GM21717 (cell line): ENCODE data around the gene RAD54L2.
"Not testable (repeated sequence)": the region's sequence is repeated elsewhere in the genome, so short reads cannot be mapped to it uniquely, and the experiment has no call there.

Experiments
- ATAC-seq: cut with Tn5 transposase; IDR thresholded peaks from one replicate; pipeline ENCODE4 v1.9.1; 2021; ENCODE audit warnings: mild to moderate bottlenecking, moderate library complexity; ENCODE audit not compliant: unreplicated experiment

The RAD54L2 gene

DNA sequence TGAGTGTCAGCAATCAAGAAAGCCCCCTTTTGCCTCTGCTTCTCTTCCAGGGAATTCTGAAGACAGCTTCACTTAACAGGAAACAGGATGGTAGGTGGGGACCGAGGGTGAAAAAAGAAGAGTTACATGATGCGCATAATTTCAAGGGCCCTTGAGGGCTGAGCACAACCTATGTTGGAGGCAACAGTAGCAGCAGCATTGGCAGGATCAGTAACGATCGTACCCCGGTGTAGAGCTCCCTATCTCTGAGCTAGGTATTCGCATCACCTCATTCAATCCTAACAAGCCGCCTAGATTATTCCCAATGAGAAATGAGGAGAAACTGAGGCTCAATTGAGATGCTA, 432 bp upstream of the RAD54L2 start:
- no peak for ATAC-seq

DNA sequence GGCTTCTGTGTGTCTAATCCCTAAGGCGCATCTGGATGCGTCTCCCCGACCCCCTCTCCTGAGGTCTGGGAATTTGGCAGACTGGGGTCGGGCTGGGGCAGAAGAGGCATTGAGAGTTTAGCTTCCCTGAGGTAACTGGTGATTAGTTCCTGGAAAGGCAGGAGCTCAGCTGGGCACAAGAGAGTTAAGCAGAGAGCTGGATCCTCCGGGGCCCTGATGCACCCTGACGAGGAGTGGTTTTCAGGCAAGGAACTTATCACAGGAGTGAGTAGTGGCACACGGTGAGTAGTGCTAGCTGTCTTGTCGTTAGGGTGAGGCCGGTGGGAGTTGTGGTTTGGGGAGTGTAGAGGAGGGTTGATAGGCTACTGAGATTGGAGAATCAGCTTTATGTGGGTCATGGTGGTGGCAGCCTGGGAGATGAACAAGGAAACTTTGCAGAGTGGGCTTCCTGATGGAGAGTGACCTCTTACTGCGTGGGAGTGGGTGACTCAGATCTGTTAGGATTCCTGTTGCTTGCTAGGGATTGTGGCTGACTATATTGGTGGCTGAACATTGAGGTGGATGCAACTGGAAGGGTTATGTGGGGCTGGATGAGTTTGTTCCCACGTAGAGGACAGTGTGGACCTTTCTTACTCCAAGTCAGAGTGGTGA, 897 bp downstream of the RAD54L2 start:
- ATAC-seq, result peak; percentile 12

DNA sequence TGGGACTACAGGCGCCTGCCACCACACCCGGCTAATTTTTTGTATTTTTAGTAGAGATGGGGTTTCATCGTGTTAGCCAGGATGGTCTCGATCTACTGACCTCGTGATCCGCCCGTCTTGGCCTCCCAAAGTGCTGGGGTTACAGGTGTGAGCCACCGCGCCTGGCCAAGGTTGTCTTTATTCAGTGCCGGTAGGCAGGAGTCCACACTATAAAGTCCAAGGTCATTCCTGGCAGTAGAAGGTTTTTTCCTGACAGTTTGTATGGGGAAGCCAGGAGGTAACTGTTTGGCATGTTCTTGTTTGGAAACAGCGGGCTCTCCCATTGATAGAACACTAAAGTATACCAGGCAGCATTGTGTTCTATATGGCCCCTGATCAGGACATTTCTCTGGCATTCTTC, 4.1 kb downstream of the RAD54L2 start:
- ATAC-seq, result not testable (repeated sequence)

DNA sequence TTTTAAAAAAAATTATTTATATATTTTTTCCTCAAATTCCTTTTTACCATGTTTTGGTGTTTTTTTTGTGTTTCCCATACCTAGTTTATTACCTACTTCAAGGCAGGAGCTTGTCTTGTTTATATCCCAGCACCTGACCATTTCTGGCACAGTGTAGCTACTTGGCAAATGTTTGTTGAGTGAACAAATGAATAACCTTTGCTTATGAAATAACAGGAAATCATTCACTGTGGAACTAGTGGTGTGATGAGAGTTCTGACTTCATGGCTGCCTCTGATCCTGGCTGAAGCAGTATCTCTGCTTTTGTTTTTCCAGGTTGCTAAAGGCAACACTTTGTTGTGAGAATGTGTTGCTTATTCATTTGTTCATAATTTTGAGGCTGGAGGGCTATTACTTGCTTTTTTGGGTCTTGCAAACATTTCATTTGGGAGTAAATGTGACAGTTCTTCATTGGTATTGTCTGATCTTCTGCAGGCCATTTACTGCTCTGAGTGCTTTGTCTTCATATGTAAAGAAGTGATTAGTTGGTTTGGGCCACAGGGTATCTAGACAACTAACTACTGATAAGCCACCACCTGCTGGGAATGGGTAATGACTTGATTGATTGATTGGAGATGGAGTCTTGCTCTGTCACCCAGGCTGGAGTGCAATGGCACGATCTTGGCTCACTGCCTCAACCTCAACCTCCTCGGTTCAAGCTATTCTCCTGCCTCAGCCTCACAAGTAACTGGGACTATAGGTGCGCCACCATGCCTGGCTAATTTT, 5.7 kb downstream of the RAD54L2 start:
- ATAC-seq, result no peak

DNA sequence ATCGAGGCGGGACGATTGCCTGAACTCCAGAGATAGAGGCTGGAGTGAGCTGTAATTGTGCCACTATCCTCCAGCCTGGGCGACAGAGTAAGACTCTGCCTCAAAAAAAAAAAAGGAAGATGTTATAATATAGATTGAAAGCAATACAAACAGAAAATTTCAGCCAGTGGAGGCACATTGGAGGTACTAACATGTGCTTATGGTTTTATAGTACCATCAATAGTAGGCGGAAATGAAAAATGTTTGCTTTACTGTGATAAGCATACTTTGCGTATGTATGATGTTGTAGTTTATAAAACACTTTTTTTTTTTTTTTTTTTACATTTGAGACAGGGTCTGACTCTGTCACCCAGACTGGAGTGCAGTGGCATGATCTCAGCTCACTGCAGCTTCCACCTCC, 8.8 kb downstream of the RAD54L2 start:
- no peak for ATAC-seq

DNA sequence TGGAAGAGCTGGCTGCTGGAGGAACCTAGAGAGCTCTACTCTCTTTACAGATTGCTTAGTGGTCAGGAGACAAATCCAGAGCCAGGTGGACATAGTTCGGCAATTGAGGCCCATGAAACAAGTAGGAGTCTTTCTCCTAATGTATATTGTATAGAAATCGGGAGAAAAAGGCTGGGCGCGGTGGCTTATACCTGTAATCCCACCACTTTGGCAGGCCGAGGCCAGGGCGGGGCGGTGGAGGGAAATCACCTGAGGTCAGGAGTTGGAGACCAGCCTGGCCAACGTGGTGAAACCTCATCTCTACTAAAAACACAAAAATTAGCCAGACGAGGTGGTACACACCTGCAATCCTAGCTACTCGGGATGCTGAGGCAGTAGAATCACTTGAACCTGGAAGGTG, 10.8 kb downstream of the RAD54L2 start:
- no peak for ATAC-seq

DNA sequence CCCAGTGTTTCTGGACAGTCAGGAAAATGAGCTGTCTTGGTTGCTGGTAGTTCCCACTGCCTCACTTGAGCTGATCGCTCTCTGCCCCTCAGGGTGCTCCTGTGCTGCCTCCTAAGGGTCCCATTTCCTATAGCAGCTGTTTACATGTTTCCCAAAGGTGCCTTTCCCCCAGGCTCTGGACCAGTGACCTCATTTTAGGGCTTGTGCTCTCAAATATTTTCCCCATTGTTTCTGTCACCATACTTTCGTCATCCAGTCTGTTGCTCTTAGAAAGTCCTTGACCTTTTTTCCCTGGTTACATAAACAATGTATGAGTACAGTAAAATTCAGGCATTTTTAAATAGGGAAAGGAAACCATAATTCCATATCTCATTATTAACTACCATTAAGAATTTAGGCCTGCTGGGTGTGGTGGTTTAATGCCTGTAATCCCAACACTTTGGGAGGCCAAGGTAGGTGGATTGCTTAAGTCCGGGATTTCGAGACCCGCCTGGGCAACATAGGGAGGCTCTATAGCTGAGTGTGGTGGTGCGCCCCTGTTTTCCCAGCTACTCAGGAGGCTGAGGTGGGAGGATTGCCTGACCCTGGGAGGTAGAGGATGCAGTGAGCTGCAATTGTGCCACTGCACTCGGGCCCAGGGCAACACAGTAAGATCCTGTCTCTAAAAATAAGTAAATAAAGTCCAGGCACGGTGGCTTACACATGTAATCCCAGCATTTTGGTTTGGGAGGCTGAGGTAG, 11.7 kb downstream of the RAD54L2 start:
- ATAC-seq, result no peak

DNA sequence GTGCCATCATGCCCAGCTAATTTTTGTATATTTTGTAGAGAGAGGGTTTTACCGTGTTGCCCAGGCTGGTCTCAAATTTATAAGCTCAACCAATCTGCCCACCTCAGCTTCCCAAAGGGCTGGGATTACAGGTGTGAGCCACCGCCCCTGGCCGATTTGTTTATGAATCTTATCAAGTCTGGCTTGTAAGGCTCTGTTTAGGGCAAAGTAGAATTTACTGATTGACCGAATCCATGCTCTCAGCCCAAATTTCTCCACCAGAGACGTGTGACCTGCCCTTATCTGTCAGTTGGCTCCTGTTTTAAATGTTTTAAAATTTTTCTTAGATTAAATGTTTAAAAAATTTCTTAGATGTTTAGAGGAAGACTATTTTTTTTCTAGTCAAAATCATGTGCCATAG, 19.5 kb downstream of the RAD54L2 start:
- no peak for ATAC-seq

DNA sequence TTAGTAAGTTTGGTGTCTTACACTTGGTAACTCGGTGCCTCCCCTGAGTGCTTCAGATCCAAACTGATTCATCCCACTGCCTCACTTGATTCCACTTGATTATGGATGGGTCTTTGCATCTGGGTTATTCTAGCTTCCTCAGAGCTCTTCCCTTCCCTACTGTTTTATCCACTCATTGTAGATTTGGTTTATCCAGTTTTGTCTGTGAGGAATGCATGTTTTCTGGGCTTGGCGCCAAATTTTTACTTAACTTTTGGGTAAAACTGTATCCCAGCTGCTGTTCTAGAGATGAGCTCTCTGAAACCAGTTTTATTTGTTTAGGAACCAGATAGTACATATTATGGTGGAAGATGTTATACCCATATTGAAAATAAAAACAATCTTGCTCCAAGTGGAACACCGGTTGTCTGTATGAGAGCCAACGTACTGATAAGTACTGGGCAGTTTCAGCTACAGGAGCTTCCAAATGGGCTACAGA, 20.9 kb downstream of the RAD54L2 start:
- ATAC-seq, result no peak

DNA sequence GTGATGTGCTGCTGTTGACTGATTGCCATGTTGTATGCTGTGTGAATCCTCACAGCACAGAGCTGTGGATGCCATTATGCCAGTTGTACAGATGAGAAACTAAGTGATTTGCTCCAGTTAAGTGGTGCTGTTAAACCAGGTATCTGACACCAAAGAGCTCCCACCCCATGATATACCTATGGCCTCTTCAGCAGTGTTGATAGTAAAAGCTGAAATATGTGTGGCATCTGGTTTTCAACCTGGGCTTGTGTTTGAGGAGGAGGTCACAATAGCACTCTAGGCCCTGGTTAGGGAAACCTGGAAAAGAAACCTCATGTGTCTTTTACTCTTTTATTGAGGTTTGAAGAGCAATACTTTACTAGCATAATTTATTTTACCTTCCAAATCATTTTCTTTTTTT, 21.4 kb downstream of the RAD54L2 start:
- ATAC-seq, result no peak

DNA sequence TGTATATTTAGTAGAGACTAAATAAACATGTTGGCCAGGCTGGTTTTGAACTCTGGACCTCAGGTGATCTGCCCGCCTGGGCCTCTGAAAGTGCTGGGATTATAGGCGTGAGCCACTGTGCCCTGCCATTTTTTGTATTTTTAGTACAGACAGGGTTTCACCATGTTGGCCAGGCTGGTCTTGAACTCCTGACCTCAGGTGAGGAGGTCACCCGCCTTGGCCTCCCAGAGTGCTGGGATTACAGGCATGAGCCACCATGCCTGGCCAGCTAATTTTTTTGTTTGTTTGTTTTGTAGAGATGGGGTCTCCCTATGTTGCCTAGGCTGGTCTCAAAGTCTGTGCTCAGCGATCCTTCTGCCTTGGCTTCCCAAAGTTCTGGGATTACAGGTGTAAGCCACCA, 23.9 kb downstream of the RAD54L2 start:
- not testable (repeated sequence) for ATAC-seq

DNA sequence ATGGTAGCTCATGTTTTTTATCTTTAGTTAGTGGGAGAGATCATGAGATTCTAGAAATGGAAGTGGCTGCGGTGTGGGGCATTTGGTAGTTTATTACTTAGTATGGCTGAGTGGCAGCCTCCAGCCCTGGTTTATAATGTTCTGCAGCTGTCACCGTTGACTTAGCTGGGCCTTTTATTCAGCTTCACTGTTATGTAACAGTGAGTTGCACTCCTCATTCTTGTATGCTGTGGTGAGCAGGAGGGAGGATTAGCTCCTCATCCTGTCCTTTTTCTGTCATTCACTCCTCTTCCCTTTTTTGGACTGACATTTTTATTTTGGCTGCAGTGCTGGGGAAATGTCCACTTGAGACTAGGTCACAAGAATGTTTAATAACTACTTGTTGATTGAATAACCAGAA, 29.5 kb downstream of the RAD54L2 start:
- ATAC-seq, result no peak

DNA sequence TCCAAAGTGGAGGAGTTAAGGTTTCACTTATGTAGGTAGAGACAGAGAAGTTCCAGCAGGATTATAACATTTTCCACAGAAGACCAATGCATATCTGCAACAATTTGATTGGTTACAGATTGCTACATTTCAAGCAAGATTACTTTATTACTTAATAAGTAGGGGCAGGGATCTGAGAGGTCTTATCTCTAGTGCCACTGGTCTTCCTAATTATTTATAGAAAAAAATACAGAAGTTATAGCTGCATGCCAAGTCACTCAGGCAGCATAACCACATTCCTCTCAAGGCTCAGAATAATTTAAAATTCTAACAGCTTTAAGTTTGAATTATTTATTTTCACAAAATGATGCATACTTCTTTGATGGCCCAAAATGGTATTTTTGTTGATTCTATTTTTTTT, 30.5 kb downstream of the RAD54L2 start:
- no peak for ATAC-seq

DNA sequence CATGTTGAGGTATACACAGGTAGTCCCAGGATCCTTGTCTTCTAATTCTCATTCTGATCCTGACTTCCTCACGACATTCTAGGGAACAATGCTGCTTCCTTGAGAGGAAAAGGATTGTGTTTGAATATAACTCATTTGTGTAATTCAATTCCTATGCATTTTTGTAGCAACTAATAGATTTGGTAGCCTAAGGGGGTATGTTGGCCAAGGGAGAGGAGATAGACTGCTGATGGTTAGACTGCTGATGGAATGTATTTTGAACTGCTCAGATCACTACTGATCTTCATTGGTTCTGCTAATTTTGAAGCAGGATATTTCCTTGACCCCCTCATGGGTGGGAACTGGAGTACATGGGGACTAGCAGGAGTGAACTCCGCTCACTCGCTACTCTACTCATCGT, 39.7 kb downstream of the RAD54L2 start:
- no peak for ATAC-seq

DNA sequence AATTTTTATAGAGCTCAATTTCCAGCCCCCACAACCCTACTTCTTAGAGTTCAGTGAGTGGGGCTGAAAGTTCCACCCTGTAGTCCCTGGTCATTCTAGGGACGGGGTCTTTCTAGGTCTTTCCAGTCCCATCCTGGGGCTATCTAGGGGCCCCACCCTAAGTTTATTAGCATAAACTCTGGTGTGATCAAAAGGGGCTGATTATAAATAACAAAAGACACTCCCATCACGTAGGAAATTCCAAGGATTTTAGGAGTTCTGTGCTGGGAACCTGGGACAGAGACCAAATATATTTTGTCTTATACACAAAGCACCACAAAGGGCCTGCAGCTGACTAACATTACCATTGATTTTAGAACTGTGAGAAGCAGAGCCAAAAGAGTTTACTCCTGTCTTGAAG, 41.9 kb downstream of the RAD54L2 start:
- ATAC-seq, result no peak

DNA sequence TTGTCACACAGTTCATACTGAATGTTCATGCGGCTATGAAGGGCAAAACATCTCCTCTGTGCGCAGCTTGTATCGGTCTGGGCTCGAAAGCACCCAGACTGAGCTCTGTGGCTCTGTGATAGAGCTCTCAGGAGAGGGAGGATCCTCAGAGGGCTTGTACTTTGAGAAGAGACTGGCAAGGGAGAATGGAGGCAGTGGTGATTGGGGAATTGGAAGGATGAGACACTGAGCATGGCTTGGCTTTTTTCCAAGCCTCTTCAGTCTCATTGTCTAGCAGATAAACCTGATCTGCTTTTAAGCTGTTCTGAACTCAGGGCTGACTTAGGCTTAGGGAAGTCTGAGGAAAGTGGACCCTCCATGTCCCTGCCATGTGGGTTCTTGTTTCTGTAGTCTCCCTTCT, 43.0 kb downstream of the RAD54L2 start:
- no peak for ATAC-seq

DNA sequence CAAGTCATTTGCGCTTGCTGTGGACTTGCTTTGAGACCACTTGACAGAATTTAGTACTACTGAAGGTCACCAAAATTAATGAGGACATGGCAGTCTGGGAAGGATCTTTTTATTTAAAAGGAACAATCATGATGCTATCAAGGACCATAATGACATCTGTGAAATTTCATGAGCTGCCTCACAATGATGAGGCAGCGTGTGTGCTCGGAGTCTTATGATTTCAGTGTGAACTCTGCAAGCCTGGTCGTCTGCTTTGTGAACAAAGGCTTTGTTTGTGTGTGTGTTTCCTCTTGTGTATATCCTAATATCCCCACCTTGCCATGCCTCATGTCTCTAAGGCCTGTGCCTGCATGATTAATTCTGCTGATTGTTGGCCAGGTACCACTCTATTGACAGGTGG, 46.7 kb downstream of the RAD54L2 start:
- no peak for ATAC-seq

DNA sequence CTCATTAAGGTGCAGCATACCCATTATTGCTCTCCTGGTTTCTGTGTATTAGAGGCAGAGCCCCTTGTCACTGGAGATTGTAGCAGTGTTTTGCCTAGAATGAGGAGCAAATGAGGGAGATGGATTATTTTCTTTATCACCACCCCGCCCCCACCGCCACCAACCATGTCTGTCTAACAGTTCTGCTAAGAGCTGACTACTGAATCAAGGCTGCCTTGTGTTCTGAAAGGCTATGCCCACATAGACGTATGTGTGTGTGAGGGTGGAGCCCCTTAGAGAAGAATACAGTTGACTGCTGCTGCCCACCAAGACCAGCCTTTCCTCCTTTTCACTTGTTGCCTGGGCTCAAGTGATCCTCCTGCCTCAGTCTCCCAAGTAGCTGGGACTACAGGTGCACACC, 47.4 kb downstream of the RAD54L2 start:
- no peak for ATAC-seq
